ENCODE results near the gene AARS1. TPM values are rescaled to one million over a fixed set of nuclear protein-coding genes. Genes with fewer than 3 reads are reported as not detected.
A peak's percentile ranks its signal among the peaks of the same experiment; 100 is the strongest.
"Not testable (repeated sequence)": the region's sequence is repeated elsewhere in the genome, so short reads cannot be mapped to it uniquely, and the experiment has no call there.

AARS1 gene
- total RNA-seq, 2 donors from 2014 or later: 68.0 to 69.4 TPM

DNA sequence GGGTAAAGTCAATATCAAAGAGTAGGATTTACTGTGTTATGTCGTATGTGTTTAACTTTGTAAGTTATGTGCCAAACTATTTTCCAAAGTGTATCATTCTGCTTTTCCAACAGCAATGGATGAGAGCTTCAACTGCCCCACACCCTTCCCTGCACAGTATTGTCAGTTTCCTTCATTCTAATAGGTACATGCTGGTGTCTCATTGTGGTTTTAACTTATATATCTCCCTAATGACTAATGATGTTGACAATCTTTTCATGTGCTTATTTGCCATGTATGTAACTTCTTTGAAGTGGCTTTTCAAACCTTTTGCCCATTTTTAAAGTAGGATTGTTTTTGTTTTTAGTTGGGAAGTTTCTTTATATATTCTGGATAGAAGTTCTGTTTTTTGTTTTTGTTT, 13.4 kb upstream of the AARS1 start:
- Histone ChIP-seq H3K27me3 (replicated peaks; ENCODE audit: insufficient read depth) (no peaks in the 10 kb centered on the region), H3K9me3 (peaks cover 4% of the 10 kb centered on the region), H3K36me3 (no peaks in the 10 kb centered on the region), H3K27ac (no peak overlapping the region), H3K4me3 (no peak overlapping the region), H3K4me1 (ENCODE audit: control insufficient read depth in 1 of 2, low read depth in 2 of 2) (peaks cover 11 to 17% of the 10 kb centered on the region in 2 donors)
- ATAC-seq (ENCODE audit: insufficient number of reproducible peaks, low FRiP score, low read depth) (no peak), DNase-seq (ENCODE audit: low spot score) (no peak)
- TF ChIP-seq CTCF (IDR thresholded peaks at IDR 0.05): no peak

- ATAC-seq (ENCODE audit: insufficient number of reproducible peaks, low FRiP score, low read depth) (no peak), DNase-seq (ENCODE audit: low spot score) (no peak)
- H3K27ac ChIP-seq: no peak overlapping the region
- H3K4me3 ChIP-seq: no peak overlapping the region
- no peaks in the 10 kb centered on the region for H3K36me3 ChIP-seq
- H3K9me3 ChIP-seq: peaks cover 4% of the 10 kb centered on the region
- H3K4me1 ChIP-seq (ENCODE audit: control insufficient read depth in 1 of 2, low read depth in 2 of 2): peaks cover 11 to 17% of the 10 kb centered on the region in 2 donors
- TF ChIP-seq CTCF (IDR thresholded peaks at IDR 0.05): no peak
- no peaks in the 10 kb centered on the region for H3K27me3 ChIP-seq (replicated peaks; ENCODE audit: insufficient read depth)
Measured at GRCh38 chr16:70301121-70301520, 11.8 kb upstream of the AARS1 start.

DNA sequence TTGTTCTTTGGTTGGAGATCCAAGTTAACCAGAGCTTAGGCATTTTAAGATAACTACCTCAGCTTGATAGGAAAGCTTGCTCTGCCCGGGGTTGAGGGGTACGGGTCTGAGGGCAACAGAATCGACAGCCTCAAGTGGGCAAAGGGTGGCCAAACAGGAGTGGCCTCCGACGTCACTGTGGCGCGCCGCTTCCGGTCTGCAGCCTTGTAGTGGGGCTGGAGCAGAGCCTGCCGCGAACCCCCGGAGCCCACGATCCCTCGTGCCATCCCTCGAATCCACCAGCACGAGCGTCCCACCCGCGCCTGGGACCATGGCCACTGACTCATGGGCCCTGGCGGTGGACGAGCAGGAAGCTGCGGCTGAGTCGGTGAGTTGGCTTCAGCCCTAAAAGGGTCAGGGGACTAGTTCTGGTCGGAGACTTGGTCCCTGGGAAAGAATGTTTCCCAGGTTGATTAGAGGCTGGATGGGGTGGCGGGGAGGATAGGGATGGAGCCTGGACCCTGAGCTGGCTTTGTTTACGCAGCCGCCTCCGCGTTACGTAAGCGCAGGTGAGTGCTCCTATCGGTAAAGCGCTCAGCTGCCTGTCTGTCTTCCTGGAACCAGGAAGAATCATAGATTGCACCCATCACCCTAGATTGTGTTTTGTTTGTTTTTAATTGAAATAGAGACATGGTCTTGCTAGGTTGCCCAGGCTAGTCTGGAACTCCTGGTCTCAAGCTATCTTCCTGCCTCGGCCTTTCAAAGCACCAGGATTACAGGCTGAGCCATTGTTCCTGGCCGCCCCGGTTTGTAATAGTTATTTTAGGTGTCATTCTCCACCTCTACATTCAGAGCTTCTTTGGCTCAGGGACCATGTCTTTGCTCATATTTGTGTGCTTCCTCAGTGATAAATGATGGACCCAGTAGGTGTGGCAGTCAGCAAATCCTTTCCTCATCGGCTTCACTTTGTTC, 10.0 kb upstream of the AARS1 start, which contains the start of gene DDX19B:
TSS of gene DDX19B (plus strand) at position 199 of the 951 bp plus-strand sequence. CDS start at position 311, 112 bp downstream.
- H3K4me3 ChIP-seq: peak within 1 kb of the TSS; percentile 88
- H3K27ac ChIP-seq: peak within 1 kb of the TSS; percentile 93
- H3K9me3 ChIP-seq: peaks cover 4% of the 10 kb centered on the region
- H3K4me1 ChIP-seq (ENCODE audit: control insufficient read depth in 1 of 2, low read depth in 2 of 2): peaks cover 11 to 13% of the 10 kb centered on the region in 2 donors
- ATAC-seq (ENCODE audit: insufficient number of reproducible peaks, low FRiP score, low read depth) (peak; percentile 43), DNase-seq (ENCODE audit: low spot score) (peak; percentile 49)
- no peaks in the 10 kb centered on the region for H3K36me3 ChIP-seq
- no peaks in the 10 kb centered on the region for H3K27me3 ChIP-seq (replicated peaks; ENCODE audit: insufficient read depth)
- no peak for TF ChIP-seq CTCF (IDR thresholded peaks at IDR 0.05)

GRCh38 chr16:70295634-70296033, 6.3 kb upstream of the AARS1 start:
- no peaks in the 10 kb centered on the region for H3K9me3 ChIP-seq
- no peak overlapping the region for H3K4me3 ChIP-seq
- no peak for TF ChIP-seq CTCF (IDR thresholded peaks at IDR 0.05)
- H3K27ac ChIP-seq: no peak overlapping the region
- DNase-seq (ENCODE audit: low spot score): no peak
- H3K4me1 ChIP-seq (ENCODE audit: control insufficient read depth in 1 of 2, low read depth in 2 of 2): peaks cover 11 to 12% of the 10 kb centered on the region in 2 donors
- no peaks in the 10 kb centered on the region for H3K36me3 ChIP-seq
- no peak for ATAC-seq (ENCODE audit: insufficient number of reproducible peaks, low FRiP score, low read depth)
- H3K27me3 ChIP-seq (replicated peaks; ENCODE audit: insufficient read depth): no peaks in the 10 kb centered on the region

DNA sequence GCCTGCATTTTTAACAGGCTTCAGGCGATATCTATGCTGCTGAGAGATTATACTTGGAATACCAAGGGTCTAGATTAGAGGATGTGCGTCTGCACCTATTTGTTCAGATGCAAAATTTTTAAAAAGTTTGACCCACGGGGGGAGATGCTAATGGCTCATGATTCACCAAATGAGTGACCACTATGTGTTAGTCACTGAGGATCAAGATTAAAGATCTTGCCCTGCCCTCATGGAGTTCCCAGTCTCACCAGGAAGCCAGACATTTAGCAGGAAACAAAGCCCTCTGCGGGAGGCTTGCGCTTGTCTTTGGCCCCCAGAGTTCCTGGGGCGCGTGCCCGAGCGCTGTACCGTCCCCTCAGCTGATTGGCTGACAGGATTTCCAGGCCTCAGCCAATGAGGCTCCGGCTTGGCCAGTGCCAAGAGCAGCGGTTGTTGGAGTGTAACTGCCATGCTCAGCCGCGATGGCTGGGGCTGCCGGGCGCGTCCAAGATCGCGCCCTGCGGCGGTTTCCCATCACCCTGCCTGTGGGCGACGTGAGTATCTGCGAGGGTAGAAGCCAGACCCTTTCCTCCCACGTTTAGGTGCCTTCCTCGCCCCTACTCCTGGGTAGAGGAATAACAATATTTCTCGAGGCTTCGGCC, 5.2 kb upstream of the AARS1 start:
- no peak for TF ChIP-seq CTCF (IDR thresholded peaks at IDR 0.05)
- DNase-seq (ENCODE audit: low spot score) (no peak), ATAC-seq (ENCODE audit: insufficient number of reproducible peaks, low FRiP score, low read depth) (no peak)
- Histone ChIP-seq H3K27me3 (replicated peaks; ENCODE audit: insufficient read depth) (no peaks in the 10 kb centered on the region), H3K27ac (no peak overlapping the region), H3K4me3 (no peak overlapping the region), H3K4me1 (ENCODE audit: control insufficient read depth in 1 of 2, low read depth in 2 of 2) (peaks cover 5% of the 10 kb centered on the region in 2 donors), H3K36me3 (no peaks in the 10 kb centered on the region), H3K9me3 (no peaks in the 10 kb centered on the region)

DNA sequence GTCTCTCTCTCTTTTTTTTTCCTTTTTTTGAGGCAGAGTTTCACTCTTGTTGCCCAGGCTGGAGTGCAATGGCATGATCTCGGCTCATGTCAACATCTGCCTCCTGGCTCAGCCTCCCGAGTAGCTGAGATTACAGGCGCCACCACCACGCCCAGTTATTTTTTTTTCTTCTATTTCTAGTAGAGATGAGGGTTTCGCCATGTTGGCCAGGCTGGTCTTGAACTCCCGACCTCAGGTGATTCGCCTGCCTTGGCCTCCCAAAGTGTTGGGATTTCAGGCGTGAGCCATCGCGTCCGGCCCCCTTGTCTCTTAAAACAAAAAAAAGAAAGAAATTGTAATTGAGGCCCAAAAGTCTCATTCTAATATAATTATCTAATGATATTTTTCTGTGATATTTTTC, 2.8 kb upstream of the AARS1 start:
- DNase-seq (ENCODE audit: low spot score); H3K27ac ChIP-seq; H3K4me3 ChIP-seq; H3K36me3 ChIP-seq; H3K9me3 ChIP-seq; H3K27me3 ChIP-seq (replicated peaks; ENCODE audit: insufficient read depth); ATAC-seq (ENCODE audit: insufficient number of reproducible peaks, low FRiP score, low read depth): not testable (repeated sequence)
- H3K4me1 ChIP-seq (ENCODE audit: control insufficient read depth in 1 of 2, low read depth in 2 of 2): peaks cover 9 to 13% of the 10 kb centered on the region in 2 donors

Measured in thoracic aorta (tissue), 2 donors.